HepG2 (cell line): Measurements from ENCODE around the gene HK3.

Experiments
- BRCA1 ChIP-seq: sonication (generic); formaldehyde crosslinking; IDR thresholded peaks from 2 replicates; pipeline ENCODE4 v1.4.0; 2020; ENCODE audit warnings: missing genetic modification reagents
- RAD51 ChIP-seq: fragments of 450-650 bp; IDR thresholded peaks from 2 replicates; pipeline ENCODE4 v1.6.1; 2016; ENCODE audit warnings: borderline replicate concordance
- SP1 ChIP-seq, 2 experiments: fragments of 450-650 bp in 1 of 2; sonication (generic) in 1 of 2; formaldehyde crosslinking in 1 of 2; IDR thresholded peaks; 2 replicates each; pipeline versions ENCODE4 v1.4.0 to v1.6.1; 2016 to 2020; ENCODE audit warnings: missing genetic modification reagents in 1 of 2
- TF ChIP-seq, protein P1 (sequence below): sonication (generic); formaldehyde crosslinking; IDR thresholded peaks from 2 replicates; pipeline ENCODE4 v1.4.0; 2020; ENCODE audit warnings: missing genetic modification reagents, borderline replicate concordance
- TF ChIP-seq, protein P2 (sequence below): IDR thresholded peaks from 2 replicates; pipeline ENCODE4 v1.6.1; 2018; ENCODE audit warnings: missing genetic modification reagents
- TF ChIP-seq, protein P3 (sequence below): sonication (generic); formaldehyde crosslinking; IDR thresholded peaks from 2 replicates; pipeline ENCODE4 v1.4.0; 2020; ENCODE audit warnings: missing genetic modification reagents

DNA sequence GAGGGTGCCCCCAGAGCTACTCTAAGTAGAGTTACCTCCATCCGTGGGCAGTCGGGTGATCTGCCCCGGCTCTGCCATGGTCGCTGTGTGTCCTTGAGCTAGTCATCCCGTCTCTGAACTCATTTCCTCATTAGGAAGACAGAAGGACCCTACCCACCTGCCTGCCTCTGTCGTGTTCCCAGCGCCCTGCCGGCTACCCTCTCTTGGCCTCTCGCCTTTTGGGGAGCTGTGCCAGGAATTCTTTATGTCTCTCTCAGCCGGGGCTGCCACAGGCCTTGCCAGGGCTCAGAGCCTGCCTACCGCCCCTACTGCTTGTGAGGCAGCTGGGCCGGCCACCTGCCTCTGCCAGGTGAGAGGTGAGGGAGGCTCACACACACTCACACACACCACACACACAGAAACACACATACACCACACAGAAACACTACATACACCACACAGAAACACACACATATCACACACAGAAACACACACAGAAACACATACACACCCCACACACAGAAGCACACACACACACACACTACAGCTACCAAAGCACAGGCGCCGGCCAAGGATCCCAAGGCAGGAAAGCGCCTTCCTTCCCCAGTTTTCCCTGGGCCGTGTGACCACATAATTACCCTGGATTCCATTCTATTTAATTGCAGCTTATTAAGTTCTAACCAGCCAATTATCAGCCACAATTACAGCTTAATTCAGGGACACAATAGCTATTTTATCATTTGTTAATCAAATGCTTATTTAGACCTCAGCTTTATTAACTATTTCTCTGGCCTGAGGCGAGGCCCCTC, 47.1 kb downstream of the HK3 start:
- TF ChIP-seq BRCA1 (CRISPR knock-in tag) (no peak), SP1 (IDR thresholded peaks at IDR 0.05) (no peak), SP1 (CRISPR knock-in tag; IDR thresholded peaks at IDR 0.05) (no peak), RAD51 (no peak)
- TF ChIP-seq, protein P1, sequence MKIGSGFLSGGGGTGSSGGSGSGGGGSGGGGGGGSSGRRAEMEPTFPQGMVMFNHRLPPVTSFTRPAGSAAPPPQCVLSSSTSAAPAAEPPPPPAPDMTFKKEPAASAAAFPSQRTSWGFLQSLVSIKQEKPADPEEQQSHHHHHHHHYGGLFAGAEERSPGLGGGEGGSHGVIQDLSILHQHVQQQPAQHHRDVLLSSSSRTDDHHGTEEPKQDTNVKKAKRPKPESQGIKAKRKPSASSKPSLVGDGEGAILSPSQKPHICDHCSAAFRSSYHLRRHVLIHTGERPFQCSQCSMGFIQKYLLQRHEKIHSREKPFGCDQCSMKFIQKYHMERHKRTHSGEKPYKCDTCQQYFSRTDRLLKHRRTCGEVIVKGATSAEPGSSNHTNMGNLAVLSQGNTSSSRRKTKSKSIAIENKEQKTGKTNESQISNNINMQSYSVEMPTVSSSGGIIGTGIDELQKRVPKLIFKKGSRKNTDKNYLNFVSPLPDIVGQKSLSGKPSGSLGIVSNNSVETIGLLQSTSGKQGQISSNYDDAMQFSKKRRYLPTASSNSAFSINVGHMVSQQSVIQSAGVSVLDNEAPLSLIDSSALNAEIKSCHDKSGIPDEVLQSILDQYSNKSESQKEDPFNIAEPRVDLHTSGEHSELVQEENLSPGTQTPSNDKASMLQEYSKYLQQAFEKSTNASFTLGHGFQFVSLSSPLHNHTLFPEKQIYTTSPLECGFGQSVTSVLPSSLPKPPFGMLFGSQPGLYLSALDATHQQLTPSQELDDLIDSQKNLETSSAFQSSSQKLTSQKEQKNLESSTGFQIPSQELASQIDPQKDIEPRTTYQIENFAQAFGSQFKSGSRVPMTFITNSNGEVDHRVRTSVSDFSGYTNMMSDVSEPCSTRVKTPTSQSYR (CRISPR knock-in tag): no peak
- TF ChIP-seq, protein P2, sequence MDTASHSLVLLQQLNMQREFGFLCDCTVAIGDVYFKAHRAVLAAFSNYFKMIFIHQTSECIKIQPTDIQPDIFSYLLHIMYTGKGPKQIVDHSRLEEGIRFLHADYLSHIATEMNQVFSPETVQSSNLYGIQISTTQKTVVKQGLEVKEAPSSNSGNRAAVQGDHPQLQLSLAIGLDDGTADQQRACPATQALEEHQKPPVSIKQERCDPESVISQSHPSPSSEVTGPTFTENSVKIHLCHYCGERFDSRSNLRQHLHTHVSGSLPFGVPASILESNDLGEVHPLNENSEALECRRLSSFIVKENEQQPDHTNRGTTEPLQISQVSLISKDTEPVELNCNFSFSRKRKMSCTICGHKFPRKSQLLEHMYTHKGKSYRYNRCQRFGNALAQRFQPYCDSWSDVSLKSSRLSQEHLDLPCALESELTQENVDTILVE: no peak
- TF ChIP-seq, protein P3, sequence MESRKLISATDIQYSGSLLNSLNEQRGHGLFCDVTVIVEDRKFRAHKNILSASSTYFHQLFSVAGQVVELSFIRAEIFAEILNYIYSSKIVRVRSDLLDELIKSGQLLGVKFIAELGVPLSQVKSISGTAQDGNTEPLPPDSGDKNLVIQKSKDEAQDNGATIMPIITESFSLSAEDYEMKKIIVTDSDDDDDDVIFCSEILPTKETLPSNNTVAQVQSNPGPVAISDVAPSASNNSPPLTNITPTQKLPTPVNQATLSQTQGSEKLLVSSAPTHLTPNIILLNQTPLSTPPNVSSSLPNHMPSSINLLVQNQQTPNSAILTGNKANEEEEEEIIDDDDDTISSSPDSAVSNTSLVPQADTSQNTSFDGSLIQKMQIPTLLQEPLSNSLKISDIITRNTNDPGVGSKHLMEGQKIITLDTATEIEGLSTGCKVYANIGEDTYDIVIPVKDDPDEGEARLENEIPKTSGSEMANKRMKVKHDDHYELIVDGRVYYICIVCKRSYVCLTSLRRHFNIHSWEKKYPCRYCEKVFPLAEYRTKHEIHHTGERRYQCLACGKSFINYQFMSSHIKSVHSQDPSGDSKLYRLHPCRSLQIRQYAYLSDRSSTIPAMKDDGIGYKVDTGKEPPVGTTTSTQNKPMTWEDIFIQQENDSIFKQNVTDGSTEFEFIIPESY (CRISPR knock-in tag): no peak
